Lower leg skin (tissue), 3 donors: ENCODE results near the gene TUFT1.

Source experiments
- CTCF ChIP-seq, 3 donors: fragments of 450-650 bp; IDR thresholded peaks; one replicate each; pipeline ENCODE4 v1.5.1; 2016; ENCODE audit warnings: antibody characterized with exemption in 3 of 3, mild to moderate bottlenecking in 3 of 3, moderate library complexity in 2 of 3
- POLR2A ChIP-seq, 2 donors: fragments of 450-650 bp; IDR thresholded peaks; one replicate each; pipeline ENCODE4 v1.6.1; 2016 to 2017; ENCODE audit warnings: antibody characterized with exemption in 2 of 2, mild to moderate bottlenecking in 1 of 2, moderate library complexity in 1 of 2

- no peak for TF ChIP-seq CTCF (IDR thresholded peaks at IDR 0.05)
- no peak for TF ChIP-seq POLR2A (IDR thresholded peaks at IDR 0.05)
Observed at GRCh38 chr1:151545542-151545941, 5.4 kb downstream of the TUFT1 start.
